ENCODE data around the gene LDAF1. TPM values are rescaled to one million over a fixed set of nuclear protein-coding genes. Genes with fewer than 3 reads are reported as not detected.
A peak's percentile ranks its signal among the peaks of the same experiment; 100 is the strongest.
"Not testable (repeated sequence)": the region's sequence is repeated elsewhere in the genome, so short reads cannot be mapped to it uniquely, and the experiment has no call there.

Gene LDAF1
- 1 to 10 TPM; 8.9 to 9.5 TPM for total RNA-seq

- Mint-ChIP-seq H3K27ac (peak within 1 kb of the TSS; percentile 69), H3K4me3 (peak within 1 kb of the TSS; percentile 81), H3K36me3 (peaks cover 11% of the 10 kb centered on the region), H3K9me3 (ENCODE audit: low read depth) (no peaks in the 10 kb centered on the region), H3K27me3 (no peaks in the 10 kb centered on the region), H3K4me1 (peaks cover 20% of the 10 kb centered on the region)
- DNase-seq (peak; percentile 86), ATAC-seq (peak; percentile 99)
- CTCF ChIA-PET, result interaction anchor here (0.6 to 3.1 kb wide), 10 partner anchors 8 to 1163 kb away, joined by 3 to 11 read pairs (median 3); partner anchors contain the start of gene THUMPD1
Measured at GRCh38 chr16:21158208-21159110, at the start of gene LDAF1. LDAF1 (plus strand) TSS chr16:21158674; CDS start chr16:21161183, 2,509 bp downstream.

GRCh38 chr16:21115551-21115950, 42.9 kb upstream of the LDAF1 start:
- H3K36me3 Mint-ChIP-seq; H3K9me3 Mint-ChIP-seq (ENCODE audit: low read depth); H3K27ac Mint-ChIP-seq; DNase-seq; H3K4me1 Mint-ChIP-seq; H3K4me3 Mint-ChIP-seq; H3K27me3 Mint-ChIP-seq; ATAC-seq: not testable (repeated sequence)
- CTCF ChIA-PET, result interaction anchor here (1.0 kb wide), 1 partner anchor 448 kb away, joined by 3 read pairs; no protein-coding TSS in a partner anchor

- peak; percentile 42 for DNase-seq
- H3K36me3 Mint-ChIP-seq, result peaks cover 2% of the 10 kb centered on the region
- peak overlapping the region; percentile 0 for H3K4me3 Mint-ChIP-seq
- CTCF ChIA-PET, result interaction anchor here (1.0 kb wide), 1 partner anchor 448 kb away, joined by 3 read pairs; no protein-coding TSS in a partner anchor
- H3K9me3 Mint-ChIP-seq (ENCODE audit: low read depth), result no peaks in the 10 kb centered on the region
- H3K27ac Mint-ChIP-seq, result no peak overlapping the region
- peaks cover 5% of the 10 kb centered on the region for H3K27me3 Mint-ChIP-seq
- no peak for ATAC-seq
- H3K4me1 Mint-ChIP-seq, result peaks cover 6% of the 10 kb centered on the region
Measured at GRCh38 chr16:21116148-21116693, 42.3 kb upstream of the LDAF1 start.

GRCh38 chr16:21117567-21117966, 40.9 kb upstream of the LDAF1 start:
- H3K36me3 Mint-ChIP-seq, result peaks cover 2% of the 10 kb centered on the region
- CTCF ChIA-PET, result no interaction called here

GRCh38 chr16:21120976-21121520, 37.4 kb upstream of the LDAF1 start:
- Mint-ChIP-seq H3K36me3 (peaks cover 2% of the 10 kb centered on the region), H3K4me1 (peaks cover 4% of the 10 kb centered on the region), H3K27ac (no peak overlapping the region), H3K9me3 (ENCODE audit: low read depth) (no peaks in the 10 kb centered on the region), H3K27me3 (no peaks in the 10 kb centered on the region), H3K4me3 (no peak overlapping the region)
- CTCF ChIA-PET, result no interaction called here
- ATAC-seq (no peak), DNase-seq (no peak)

More at GRCh38 chr16:21117567-21117966, 40.9 kb upstream of the LDAF1 start:
- no peak for ATAC-seq
- H3K9me3 Mint-ChIP-seq (ENCODE audit: low read depth), result no peaks in the 10 kb centered on the region
- peaks cover 3% of the 10 kb centered on the region for H3K27me3 Mint-ChIP-seq
- DNase-seq, result no peak
- no peak overlapping the region for H3K27ac Mint-ChIP-seq
- H3K4me3 Mint-ChIP-seq, result no peak overlapping the region
- H3K4me1 Mint-ChIP-seq, result peaks cover 6% of the 10 kb centered on the region

GRCh38 chr16:21125191-21125590, 33.3 kb upstream of the LDAF1 start:
- DNase-seq, result no peak
- Mint-ChIP-seq H3K4me1 (no peaks in the 10 kb centered on the region), H3K4me3 (no peak overlapping the region), H3K27ac (no peak overlapping the region), H3K27me3 (no peaks in the 10 kb centered on the region), H3K9me3 (ENCODE audit: low read depth) (no peaks in the 10 kb centered on the region), H3K36me3 (no peaks in the 10 kb centered on the region)
- CTCF ChIA-PET, result no interaction called here
- ATAC-seq, result no peak

DNA sequence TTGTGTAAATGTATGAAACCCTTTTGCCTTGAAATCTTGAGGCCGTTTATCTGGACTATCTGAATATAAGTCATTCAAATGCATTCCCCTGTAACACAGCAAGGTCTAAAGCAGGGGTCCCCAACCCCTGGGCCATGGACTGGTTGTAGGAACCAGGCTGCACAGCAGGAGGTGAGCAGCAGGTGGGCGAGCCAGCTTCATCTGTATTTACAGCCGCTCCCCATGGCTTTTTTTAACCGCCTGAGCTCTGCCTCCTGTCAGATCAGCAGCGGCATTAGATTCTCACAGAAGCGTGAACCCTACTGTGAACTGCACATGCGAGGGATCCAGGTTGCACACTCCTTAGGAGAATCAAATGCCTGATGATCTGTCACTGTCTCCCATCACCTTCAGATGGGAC, 32.0 kb upstream of the LDAF1 start:
- no peak overlapping the region for H3K27ac Mint-ChIP-seq
- H3K4me3 Mint-ChIP-seq, result no peak overlapping the region
- DNase-seq (no peak), ATAC-seq (no peak)
- H3K27me3 Mint-ChIP-seq, result peaks cover 8% of the 10 kb centered on the region
- CTCF ChIA-PET, result no interaction called here
- no peaks in the 10 kb centered on the region for H3K4me1 Mint-ChIP-seq
- no peaks in the 10 kb centered on the region for H3K9me3 Mint-ChIP-seq (ENCODE audit: low read depth)
- H3K36me3 Mint-ChIP-seq, result no peaks in the 10 kb centered on the region

- CTCF ChIA-PET, result no interaction called here
- DNase-seq (no peak), ATAC-seq (no peak)
- Mint-ChIP-seq H3K36me3 (no peaks in the 10 kb centered on the region), H3K27ac (no peak overlapping the region), H3K9me3 (ENCODE audit: low read depth) (no peaks in the 10 kb centered on the region), H3K4me3 (no peak overlapping the region), H3K4me1 (peaks cover 3% of the 10 kb centered on the region), H3K27me3 (peaks cover 10% of the 10 kb centered on the region)
Measured at GRCh38 chr16:21128991-21129390, 29.5 kb upstream of the LDAF1 start.

DNA sequence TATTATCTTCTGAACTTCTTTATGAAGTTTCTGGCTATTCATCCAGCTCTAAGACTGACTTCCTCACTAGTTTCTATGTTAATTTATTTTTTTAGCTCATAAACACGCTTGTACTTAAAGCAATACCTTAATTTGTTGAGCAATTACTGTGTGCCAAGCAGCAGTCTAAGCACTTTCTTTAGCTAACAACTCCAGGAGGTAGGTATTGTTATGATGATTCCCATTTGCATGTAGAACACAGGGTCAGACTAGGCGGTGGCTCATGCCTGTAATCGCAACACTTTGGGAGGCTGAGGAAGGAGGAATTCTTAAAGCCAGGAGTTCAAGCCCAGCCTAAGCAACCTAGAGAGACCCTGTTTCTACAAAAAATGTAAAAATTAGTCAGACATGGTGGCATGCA, 27.7 kb upstream of the LDAF1 start:
- Mint-ChIP-seq H3K27me3 (peaks cover 14% of the 10 kb centered on the region), H3K9me3 (ENCODE audit: low read depth) (no peaks in the 10 kb centered on the region), H3K27ac (no peak overlapping the region), H3K36me3 (no peaks in the 10 kb centered on the region), H3K4me3 (no peak overlapping the region), H3K4me1 (peaks cover 6% of the 10 kb centered on the region)
- DNase-seq (no peak), ATAC-seq (no peak)
- CTCF ChIA-PET, result interaction anchor here (0.7 kb wide), 1 partner anchor 302 kb away, joined by 5 read pairs; no protein-coding TSS in a partner anchor

- Mint-ChIP-seq H3K27ac (no peak overlapping the region), H3K27me3 (peaks cover 18% of the 10 kb centered on the region), H3K9me3 (ENCODE audit: low read depth) (no peaks in the 10 kb centered on the region), H3K4me1 (peaks cover 6% of the 10 kb centered on the region), H3K4me3 (no peak overlapping the region), H3K36me3 (no peaks in the 10 kb centered on the region)
- ATAC-seq, result no peak
- CTCF ChIA-PET, result no interaction called here
- DNase-seq, result no peak
Measured at GRCh38 chr16:21134053-21134452, 24.4 kb upstream of the LDAF1 start.

GRCh38 chr16:21145738-21146137, 12.7 kb upstream of the LDAF1 start:
- Mint-ChIP-seq H3K9me3 (ENCODE audit: low read depth) (no peaks in the 10 kb centered on the region), H3K4me3 (no peak overlapping the region), H3K36me3 (no peaks in the 10 kb centered on the region), H3K27me3 (peaks cover 35% of the 10 kb centered on the region), H3K4me1 (no peaks in the 10 kb centered on the region), H3K27ac (no peak overlapping the region)
- CTCF ChIA-PET, result no interaction called here
- DNase-seq, result no peak
- ATAC-seq, result no peak

GRCh38 chr16:21150375-21151001, 8.0 kb upstream of the LDAF1 start, which contains the start of gene DNAH3:
DNAH3 (minus strand) TSS chr16:21150846; CDS start chr16:21150319, 527 bp downstream.
- DNase-seq (no peak), ATAC-seq (no peak)
- Mint-ChIP-seq H3K27ac (no peak within 1 kb of the TSS), H3K9me3 (ENCODE audit: low read depth) (no peaks in the 10 kb centered on the region), H3K4me3 (no peak within 1 kb of the TSS), H3K4me1 (no peaks in the 10 kb centered on the region), H3K27me3 (peaks cover 32% of the 10 kb centered on the region), H3K36me3 (no peaks in the 10 kb centered on the region)
- CTCF ChIA-PET, result interaction anchor here (0.8 kb wide), 1 partner anchor 27 kb away, joined by 4 read pairs; no protein-coding TSS in a partner anchor

All from activated CD8-positive, alpha-beta memory T cell treated with anti-CD3 and anti-CD28 coated beads, Interleukin-2, amount 10 ng/mL, durations not matched to agents 7 days and 5 days (primary cell).